MG63 (cell line): ENCODE data around the gene ZNF644. TPM values are rescaled to one million over a fixed set of nuclear protein-coding genes. Genes with fewer than 3 reads are reported as not detected.
"Not testable (repeated sequence)": the region's sequence is repeated elsewhere in the genome, so short reads cannot be mapped to it uniquely, and the experiment has no call there.

Source experiments
- DNase-seq: peaks from one replicate; pipeline ENCODE4 v3.0.0-alpha.2; 2020
- H3K27me3 ChIP-seq: fragments of 250-450 bp; sonication (Bioruptor Pico); 2 replicates; pipeline ENCODE4 v1.5.1; 2020; ENCODE audit warnings: mild to moderate bottlenecking, moderate library complexity
- H3K36me3 ChIP-seq: fragments of 250-450 bp; sonication (Bioruptor Pico); 2 replicates; pipeline ENCODE4 v1.5.1; 2020; ENCODE audit warnings: mild to moderate bottlenecking, moderate library complexity
- H3K4me3 ChIP-seq: fragments of 250-450 bp; sonication (Bioruptor Pico); 2 replicates; pipeline ENCODE4 v1.5.1; 2020; ENCODE audit warnings: mild to moderate bottlenecking, moderate library complexity
- H3K9me3 ChIP-seq: fragments of 250-450 bp; sonication (Bioruptor Pico); 2 replicates; pipeline ENCODE4 v1.5.1; 2020; ENCODE audit warnings: mild to moderate bottlenecking, moderate library complexity
- total RNA-seq: library from RNA; depleted of rRNA; stranded (reverse); fragments of >200 nt; shearing (Covaris generic); gene quantifications from 2 replicates; pipeline ENCODE4 v1.2.3, GENCODE V29; 2014; ENCODE audit warnings: low replicate concordance

The ZNF644 gene
- total RNA-seq, 1 experiment from 2014 or later, result 10.8 TPM

- Histone ChIP-seq H3K9me3 (no peaks in the 10 kb centered on the region), H3K4me3 (no peak overlapping the region), H3K27me3 (no peaks in the 10 kb centered on the region), H3K36me3 (peaks cover 4% of the 10 kb centered on the region)
- DNase-seq, result no peak
Observed at GRCh38 chr1:90964444-90965035, 57.3 kb downstream of the ZNF644 start.

- Histone ChIP-seq H3K9me3 (no peaks in the 10 kb centered on the region; the same call in 1 of the 2 replicates), H3K4me3 (no peak overlapping the region), H3K27me3 (no peaks in the 10 kb centered on the region), H3K36me3 (peaks cover 4% of the 10 kb centered on the region)
- DNase-seq, result no peak
Observed at GRCh38 chr1:90963651-90964050, 58.2 kb downstream of the ZNF644 start.

GRCh38 chr1:90963236-90963635, 58.6 kb downstream of the ZNF644 start:
- Histone ChIP-seq H3K36me3 (peaks cover 5% of the 10 kb centered on the region), H3K4me3 (no peak overlapping the region), H3K9me3 (no peaks in the 10 kb centered on the region; the same call in 1 of the 2 replicates), H3K27me3 (no peaks in the 10 kb centered on the region)
- no peak for DNase-seq

- H3K27me3 ChIP-seq, result no peaks in the 10 kb centered on the region
- H3K4me3 ChIP-seq, result no peak overlapping the region
- peaks cover 6% of the 10 kb centered on the region for H3K9me3 ChIP-seq
- DNase-seq, result no peak
- H3K36me3 ChIP-seq, result peaks cover 27% of the 10 kb centered on the region
Observed at GRCh38 chr1:90959352-90960206, 62.3 kb downstream of the ZNF644 start.

- Histone ChIP-seq H3K36me3 (peaks cover 29% of the 10 kb centered on the region), H3K4me3 (no peak overlapping the region), H3K27me3 (no peaks in the 10 kb centered on the region), H3K9me3 (peaks cover 6% of the 10 kb centered on the region)
- DNase-seq, result no peak
Observed at GRCh38 chr1:90957497-90957896, 64.3 kb downstream of the ZNF644 start.

GRCh38 chr1:90955769-90956168, 66.1 kb downstream of the ZNF644 start:
- Histone ChIP-seq H3K9me3 (peaks cover 6% of the 10 kb centered on the region), H3K4me3 (no peak overlapping the region), H3K36me3 (peaks cover 29% of the 10 kb centered on the region), H3K27me3 (no peaks in the 10 kb centered on the region)
- no peak for DNase-seq

- Histone ChIP-seq H3K9me3 (peaks cover 6% of the 10 kb centered on the region), H3K27me3 (no peaks in the 10 kb centered on the region), H3K36me3 (peaks cover 25% of the 10 kb centered on the region), H3K4me3 (no peak overlapping the region)
- DNase-seq, result no peak
Observed at GRCh38 chr1:90952906-90953305, 68.9 kb downstream of the ZNF644 start.

- no peaks in the 10 kb centered on the region for H3K27me3 ChIP-seq
- peaks cover 3% of the 10 kb centered on the region; the same call in 1 of the 2 replicates for H3K9me3 ChIP-seq
- no peak overlapping the region for H3K4me3 ChIP-seq
- H3K36me3 ChIP-seq, result peaks cover 16% of the 10 kb centered on the region
- no peak for DNase-seq
Observed at GRCh38 chr1:90951009-90951408, 70.8 kb downstream of the ZNF644 start.

- no peak overlapping the region for H3K4me3 ChIP-seq
- H3K9me3 ChIP-seq, result no peaks in the 10 kb centered on the region
- no peak for DNase-seq
Observed at GRCh38 chr1:90948301-90948700, 73.5 kb downstream of the ZNF644 start.

GRCh38 chr1:90946630-90947029, 75.2 kb downstream of the ZNF644 start:
- Histone ChIP-seq H3K27me3 (no peaks in the 10 kb centered on the region), H3K4me3 (no peak overlapping the region)

More at GRCh38 chr1:90948301-90948700, 73.5 kb downstream of the ZNF644 start:
- H3K27me3 ChIP-seq, result no peaks in the 10 kb centered on the region
- no peaks in the 10 kb centered on the region; the same call in 1 of the 2 replicates for H3K36me3 ChIP-seq

GRCh38 chr1:90945287-90945686, 76.5 kb downstream of the ZNF644 start:
- Histone ChIP-seq H3K27me3 (no peaks in the 10 kb centered on the region), H3K4me3 (no peak overlapping the region), H3K36me3 (peaks cover 11% of the 10 kb centered on the region), H3K9me3 (no peaks in the 10 kb centered on the region)
- DNase-seq, result no peak

More at GRCh38 chr1:90946630-90947029, 75.2 kb downstream of the ZNF644 start:
- H3K36me3 ChIP-seq, result no peaks in the 10 kb centered on the region; the same call in none of the 2 replicates
- DNase-seq, result no peak
- H3K9me3 ChIP-seq, result no peaks in the 10 kb centered on the region

GRCh38 chr1:90943966-90944365, 77.9 kb downstream of the ZNF644 start:
- no peaks in the 10 kb centered on the region for H3K27me3 ChIP-seq
- no peak overlapping the region for H3K4me3 ChIP-seq
- no peak for DNase-seq
- peaks cover 24% of the 10 kb centered on the region for H3K36me3 ChIP-seq
- no peaks in the 10 kb centered on the region for H3K9me3 ChIP-seq

GRCh38 chr1:90940746-90941145, 81.1 kb downstream of the ZNF644 start:
- Histone ChIP-seq H3K4me3 (no peak overlapping the region), H3K36me3 (peaks cover 43% of the 10 kb centered on the region), H3K27me3 (no peaks in the 10 kb centered on the region), H3K9me3 (no peaks in the 10 kb centered on the region)
- DNase-seq, result no peak

GRCh38 chr1:90936731-90937130, 85.1 kb downstream of the ZNF644 start:
- H3K4me3 ChIP-seq, result no peak overlapping the region
- DNase-seq, result no peak
- H3K27me3 ChIP-seq, result no peaks in the 10 kb centered on the region
- peaks cover 73% of the 10 kb centered on the region for H3K36me3 ChIP-seq
- no peaks in the 10 kb centered on the region for H3K9me3 ChIP-seq

- Histone ChIP-seq H3K4me3 (no peak overlapping the region), H3K36me3 (peaks cover 70% of the 10 kb centered on the region), H3K27me3 (no peaks in the 10 kb centered on the region), H3K9me3 (no peaks in the 10 kb centered on the region)
- no peak for DNase-seq
Observed at GRCh38 chr1:90936061-90936460, 85.8 kb downstream of the ZNF644 start.

GRCh38 chr1:90928231-90928630, 93.6 kb downstream of the ZNF644 start:
- H3K9me3 ChIP-seq, DNase-seq, H3K4me3 ChIP-seq, H3K27me3 ChIP-seq: not testable (repeated sequence)
- peaks cover 30% of the 10 kb centered on the region for H3K36me3 ChIP-seq

GRCh38 chr1:90927674-90928073, 94.2 kb downstream of the ZNF644 start:
- not testable (repeated sequence) for H3K27me3 ChIP-seq, H3K9me3 ChIP-seq, H3K4me3 ChIP-seq

GRCh38 chr1:90926971-90927370, 94.9 kb downstream of the ZNF644 start:
- Histone ChIP-seq H3K27me3 (no peaks in the 10 kb centered on the region), H3K9me3 (no peaks in the 10 kb centered on the region), H3K36me3 (peaks cover 21% of the 10 kb centered on the region), H3K4me3 (no peak overlapping the region)
- DNase-seq, result no peak

More at GRCh38 chr1:90927674-90928073, 94.2 kb downstream of the ZNF644 start:
- not testable (repeated sequence) for DNase-seq
- peaks cover 27% of the 10 kb centered on the region for H3K36me3 ChIP-seq
